ENCODE results near the gene GAL3ST2.

Gene GAL3ST2

DNA sequence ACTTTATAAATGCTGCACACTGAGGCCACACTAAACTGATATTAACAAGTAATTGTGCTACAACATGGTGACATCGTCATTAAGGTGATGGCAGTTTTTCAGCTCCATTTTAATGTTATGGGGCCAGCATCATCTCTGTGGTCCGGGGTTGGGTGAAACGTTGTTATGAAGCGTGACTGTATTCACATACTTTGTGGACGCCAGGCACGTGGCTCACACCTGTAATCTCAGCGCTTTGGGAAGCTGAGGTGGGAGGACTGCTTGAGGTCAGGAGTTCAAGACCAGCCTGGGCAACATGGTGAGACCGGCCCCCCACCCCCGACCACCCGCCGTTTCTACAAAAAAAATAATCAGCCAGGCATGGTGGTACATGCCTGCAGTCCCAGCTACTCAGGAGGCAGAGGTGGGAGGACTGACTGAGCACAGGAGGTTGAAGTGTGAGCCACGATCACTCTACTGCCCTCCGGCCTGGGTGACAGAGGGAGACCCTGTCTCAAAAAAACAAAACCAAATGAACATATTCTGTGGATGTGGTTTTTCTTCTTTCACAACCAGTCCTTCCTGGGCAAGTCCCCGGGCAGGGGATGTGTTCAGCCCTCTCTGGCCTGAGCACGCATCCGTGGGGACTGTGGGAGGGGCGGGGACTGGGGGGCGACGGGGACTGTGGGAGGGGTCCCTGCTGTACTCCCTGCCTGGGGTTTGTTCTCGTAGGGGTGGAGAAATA lies 12.9 kb upstream of the GAL3ST2 start:
- H3K4me3 ChIP-seq (ENCODE audit: low read depth, low read length): no peak overlapping the region
- TF ChIP-seq CTCF (IDR thresholded peaks at IDR 0.05; ENCODE audit: low read depth, low read length): no peak

DNA sequence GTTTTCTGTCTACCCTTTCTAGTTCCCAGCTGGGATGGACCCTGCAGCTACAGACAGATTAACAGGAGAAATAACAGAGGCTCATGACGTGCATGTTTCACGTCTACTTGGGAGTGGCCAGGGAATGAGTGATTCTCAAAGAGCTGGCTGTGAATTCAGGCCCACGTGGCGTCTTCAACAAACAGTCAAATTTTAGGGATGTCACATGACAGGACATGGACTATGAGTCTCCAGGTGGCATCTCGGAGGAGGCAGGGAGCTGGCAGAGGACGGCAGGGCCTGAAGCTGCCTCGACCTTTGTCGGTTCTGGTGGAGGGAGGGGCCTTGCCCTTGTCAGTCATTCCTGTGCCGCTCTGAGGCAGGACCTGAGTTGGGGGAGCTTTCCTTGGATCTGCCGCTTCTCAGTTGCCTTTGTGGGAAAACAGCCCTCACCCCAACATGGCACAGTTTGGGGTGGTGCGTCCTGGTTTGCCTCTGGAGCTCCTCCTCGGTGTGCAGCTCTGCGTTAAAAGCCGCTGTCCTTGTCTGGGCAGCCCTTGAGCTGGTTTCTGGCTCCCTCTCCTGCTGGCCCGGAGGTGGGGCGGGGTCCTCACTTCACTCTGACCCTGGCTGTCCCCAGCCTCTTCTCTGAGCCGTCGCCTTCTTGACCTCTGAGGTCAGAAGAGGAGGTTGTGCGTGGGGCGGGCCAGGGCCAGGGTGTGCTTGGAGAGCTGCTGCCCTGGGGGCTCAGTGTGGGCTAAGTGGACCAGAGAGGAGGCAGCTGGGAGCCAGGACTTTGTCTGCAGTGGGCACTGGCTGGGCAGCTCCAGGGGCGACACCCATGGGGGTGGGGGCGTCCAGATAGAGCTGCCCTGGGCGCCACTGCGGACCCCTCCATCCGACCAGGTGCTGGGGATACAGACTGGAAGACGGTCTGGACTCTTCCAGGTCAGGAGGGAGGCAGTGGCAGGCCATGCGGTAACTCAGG lies 12.1 kb upstream of the GAL3ST2 start:
- no peak for TF ChIP-seq CTCF (IDR thresholded peaks at IDR 0.05; ENCODE audit: low read depth, low read length)
- no peak overlapping the region for H3K4me3 ChIP-seq (ENCODE audit: low read depth, low read length)

GRCh38 chr2:241767464-241768250 lies 9.0 kb upstream of the GAL3ST2 start:
- no peak for TF ChIP-seq CTCF (IDR thresholded peaks at IDR 0.05; ENCODE audit: low read depth, low read length)
- no peak overlapping the region for H3K4me3 ChIP-seq (ENCODE audit: low read depth, low read length)

DNA sequence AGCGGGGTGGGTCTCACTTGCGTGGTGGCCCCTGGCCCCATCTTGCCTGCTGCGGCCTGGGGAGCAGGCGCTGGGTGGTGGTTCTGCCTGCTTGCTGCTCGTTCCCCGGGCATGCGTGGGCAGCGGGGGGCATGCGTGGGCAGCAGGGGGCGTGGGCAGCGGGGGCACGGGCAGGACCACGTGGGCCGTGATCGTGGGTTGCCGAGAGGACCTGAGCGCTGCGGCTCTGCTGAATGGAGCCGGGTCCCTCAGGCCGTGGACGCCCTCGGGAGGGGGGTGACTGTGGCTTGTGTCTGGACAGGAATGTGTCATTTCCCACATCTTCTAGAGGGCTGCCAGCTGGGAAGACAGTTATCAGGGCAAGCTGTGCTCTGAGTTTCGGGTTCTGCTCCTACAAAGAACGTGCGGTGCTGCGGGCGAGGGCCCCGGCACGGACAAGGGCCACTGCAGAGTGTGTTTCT lies 8.3 kb upstream of the GAL3ST2 start:
- no peak overlapping the region for H3K4me3 ChIP-seq (ENCODE audit: low read depth, low read length)
- TF ChIP-seq CTCF (IDR thresholded peaks at IDR 0.05; ENCODE audit: low read depth, low read length): no peak

GRCh38 chr2:241768850-241769249 lies 7.8 kb upstream of the GAL3ST2 start:
- TF ChIP-seq CTCF (IDR thresholded peaks at IDR 0.05; ENCODE audit: low read depth, low read length): no peak
- H3K4me3 ChIP-seq (ENCODE audit: low read depth, low read length): no peak overlapping the region

GRCh38 chr2:241769819-241770184 lies 6.8 kb upstream of the GAL3ST2 start:
- TF ChIP-seq CTCF (IDR thresholded peaks at IDR 0.05; ENCODE audit: low read depth, low read length): no peak
- no peak overlapping the region for H3K4me3 ChIP-seq (ENCODE audit: low read depth, low read length)

Measured in WI38 (cell line).